ENCODE results near the gene PHF1.
"Not testable (repeated sequence)": the region's sequence is repeated elsewhere in the genome, so short reads cannot be mapped to it uniquely, and the experiment has no call there.

PHF1 gene

DNA sequence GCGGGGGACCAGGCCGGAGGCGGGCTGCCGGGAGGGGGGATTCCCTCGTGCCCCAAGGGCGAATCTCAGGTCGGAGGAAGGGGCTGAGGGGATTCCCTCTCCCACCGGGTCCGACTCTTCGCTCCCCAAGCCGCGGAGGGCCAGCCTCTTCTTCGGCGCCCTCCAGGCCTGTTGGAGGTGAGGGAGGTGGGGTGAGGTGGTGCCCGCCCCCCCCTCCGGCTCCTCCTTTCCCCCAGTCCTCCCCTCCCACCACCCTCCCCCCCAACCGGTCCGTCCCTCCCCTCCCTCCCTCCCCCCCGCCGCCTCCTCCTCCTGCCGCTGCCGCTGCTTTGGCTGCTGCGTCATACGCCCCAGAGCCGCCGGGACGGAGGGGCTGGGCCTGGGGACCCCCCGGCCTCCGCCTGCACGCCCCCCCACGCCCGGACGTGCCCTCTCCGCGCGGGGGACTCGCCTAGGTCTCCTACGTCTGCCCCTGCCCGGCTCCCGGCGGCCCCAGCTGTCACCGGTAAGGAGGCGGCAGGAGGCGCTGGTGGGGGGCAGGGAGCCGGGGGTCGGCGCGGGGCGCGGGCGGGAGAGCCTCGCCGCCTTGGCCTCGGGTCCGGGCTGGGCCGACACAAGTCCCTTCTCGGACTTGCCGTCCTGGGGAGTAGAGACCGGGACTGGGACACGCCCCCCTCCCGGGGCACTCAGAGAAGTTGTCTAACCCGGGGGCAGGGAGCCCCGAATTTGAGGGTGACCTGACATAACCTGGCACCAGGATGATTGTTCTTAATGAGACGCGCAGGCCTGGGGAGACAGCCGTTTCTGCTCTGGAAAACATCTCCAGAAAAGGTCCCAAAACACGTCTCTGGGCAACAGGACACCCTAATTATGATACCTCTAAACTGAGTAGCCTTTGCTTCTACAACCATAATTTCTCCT lies at the start of gene PHF1:
TSS of gene PHF1 (plus strand) at position 304 of the 921 bp plus-strand sequence. CDS start 1,250 bp downstream, outside the sequence.
- H3K4me1 ChIP-seq (ENCODE audit: control insufficient read depth, insufficient read depth, low read length), result peaks cover 3% of the 10 kb centered on the region
- peak within 1 kb of the TSS; percentile 95 for H3K27ac ChIP-seq (ENCODE audit: low read depth, low read length)
- H3K27me3 ChIP-seq (ENCODE audit: control insufficient read depth, insufficient read depth, low read length), result no peaks in the 10 kb centered on the region

DNA sequence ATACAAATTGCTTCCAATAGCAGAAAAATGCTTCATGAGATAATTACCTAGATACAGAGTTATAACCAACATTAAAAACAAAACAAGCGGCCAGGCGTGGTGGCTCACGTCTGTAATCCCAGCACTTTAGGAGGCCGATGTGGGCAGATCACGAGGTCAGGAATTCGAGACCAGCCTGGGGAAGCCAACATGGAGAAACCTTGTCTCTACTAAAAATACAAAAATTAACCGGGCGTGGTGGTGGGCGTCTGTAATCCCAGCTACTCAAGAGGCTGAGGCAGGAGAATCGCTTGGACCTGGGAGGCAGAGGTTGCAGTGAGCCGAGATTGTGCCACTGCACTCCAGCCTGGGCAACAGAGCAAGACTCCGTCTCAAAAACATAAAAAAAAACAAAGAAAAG lies 47.3 kb upstream of the PHF1 start:
- not testable (repeated sequence) for H3K27ac ChIP-seq (ENCODE audit: low read depth, low read length); H3K4me1 ChIP-seq (ENCODE audit: control insufficient read depth, insufficient read depth, low read length); H3K27me3 ChIP-seq (ENCODE audit: control insufficient read depth, insufficient read depth, low read length); H3K9ac ChIP-seq (ENCODE audit: low read length); H3K36me3 ChIP-seq (ENCODE audit: control insufficient read depth, insufficient read depth, low read length); H3K4me3 ChIP-seq (ENCODE audit: low read length)

More for the DNA sequence above, at the start of gene PHF1:
- peak within 1 kb of the TSS; percentile 80 for H3K4me3 ChIP-seq (ENCODE audit: low read length)
- peaks cover 22% of the 10 kb centered on the region for H3K36me3 ChIP-seq (ENCODE audit: control insufficient read depth, insufficient read depth, low read length)
- H3K9ac ChIP-seq (ENCODE audit: low read length), result peak within 1 kb of the TSS; percentile 68

DNA sequence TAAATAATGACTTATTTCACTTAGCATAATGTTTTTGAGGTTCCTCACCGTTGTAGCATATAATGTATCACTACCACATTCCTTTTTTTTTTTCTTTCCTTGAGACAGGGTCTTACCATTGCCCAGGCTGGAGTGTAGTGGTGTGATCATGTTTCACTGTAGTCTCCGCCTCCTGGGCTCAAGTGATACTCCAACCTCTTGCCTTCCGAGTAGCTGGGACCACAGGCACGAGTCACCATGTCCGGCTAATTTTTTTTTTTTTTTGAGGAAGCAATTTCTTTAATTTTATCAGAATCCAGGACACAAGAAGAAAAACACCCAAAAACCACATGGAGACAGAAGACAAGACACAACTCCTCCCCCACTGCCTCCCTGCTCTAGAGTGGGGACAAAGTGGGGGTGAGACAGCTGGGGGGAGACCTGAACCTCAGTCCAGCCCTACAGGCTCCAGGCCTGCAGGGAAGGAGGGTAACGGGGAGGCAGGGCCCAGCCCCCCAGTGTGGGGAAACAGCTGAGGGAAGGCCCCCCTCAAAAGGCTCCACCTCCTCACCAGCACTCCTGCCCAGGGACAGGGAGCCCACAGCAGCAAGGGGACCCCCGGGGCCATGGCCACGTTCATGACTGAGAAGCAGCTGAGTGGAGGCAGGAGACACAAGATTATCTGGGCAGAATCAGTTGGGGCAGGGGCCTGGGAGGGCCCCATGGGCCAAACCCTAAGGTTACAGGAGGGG lies 46.2 kb upstream of the PHF1 start:
- not testable (repeated sequence) for H3K27ac ChIP-seq (ENCODE audit: low read depth, low read length)

GRCh38 chr6:33365206-33365971 lies 45.4 kb upstream of the PHF1 start:
- H3K4me1 ChIP-seq (ENCODE audit: control insufficient read depth, insufficient read depth, low read length); H3K4me3 ChIP-seq (ENCODE audit: low read length); H3K9ac ChIP-seq (ENCODE audit: low read length); H3K27me3 ChIP-seq (ENCODE audit: control insufficient read depth, insufficient read depth, low read length); H3K27ac ChIP-seq (ENCODE audit: low read depth, low read length); H3K36me3 ChIP-seq (ENCODE audit: control insufficient read depth, insufficient read depth, low read length): not testable (repeated sequence)

More for the DNA sequence above, 46.2 kb upstream of the PHF1 start:
- H3K9ac ChIP-seq (ENCODE audit: low read length); H3K36me3 ChIP-seq (ENCODE audit: control insufficient read depth, insufficient read depth, low read length); H3K27me3 ChIP-seq (ENCODE audit: control insufficient read depth, insufficient read depth, low read length); H3K4me3 ChIP-seq (ENCODE audit: low read length); H3K4me1 ChIP-seq (ENCODE audit: control insufficient read depth, insufficient read depth, low read length): not testable (repeated sequence)

- Histone ChIP-seq H3K4me1 (ENCODE audit: control insufficient read depth, insufficient read depth, low read length) (no peaks in the 10 kb centered on the region), H3K27ac (ENCODE audit: low read depth, low read length) (no peak overlapping the region), H3K9ac (ENCODE audit: low read length) (no peak overlapping the region), H3K27me3 (ENCODE audit: control insufficient read depth, insufficient read depth, low read length) (no peaks in the 10 kb centered on the region), H3K4me3 (ENCODE audit: low read length) (no peak overlapping the region), H3K36me3 (ENCODE audit: control insufficient read depth, insufficient read depth, low read length) (no peaks in the 10 kb centered on the region)
Measured at GRCh38 chr6:33367009-33367714, 43.7 kb upstream of the PHF1 start.

- H3K36me3 ChIP-seq (ENCODE audit: control insufficient read depth, insufficient read depth, low read length); H3K9ac ChIP-seq (ENCODE audit: low read length); H3K27me3 ChIP-seq (ENCODE audit: control insufficient read depth, insufficient read depth, low read length); H3K4me1 ChIP-seq (ENCODE audit: control insufficient read depth, insufficient read depth, low read length); H3K27ac ChIP-seq (ENCODE audit: low read depth, low read length); H3K4me3 ChIP-seq (ENCODE audit: low read length): not testable (repeated sequence)
Measured at GRCh38 chr6:33367715-33368025, 43.1 kb upstream of the PHF1 start.

DNA sequence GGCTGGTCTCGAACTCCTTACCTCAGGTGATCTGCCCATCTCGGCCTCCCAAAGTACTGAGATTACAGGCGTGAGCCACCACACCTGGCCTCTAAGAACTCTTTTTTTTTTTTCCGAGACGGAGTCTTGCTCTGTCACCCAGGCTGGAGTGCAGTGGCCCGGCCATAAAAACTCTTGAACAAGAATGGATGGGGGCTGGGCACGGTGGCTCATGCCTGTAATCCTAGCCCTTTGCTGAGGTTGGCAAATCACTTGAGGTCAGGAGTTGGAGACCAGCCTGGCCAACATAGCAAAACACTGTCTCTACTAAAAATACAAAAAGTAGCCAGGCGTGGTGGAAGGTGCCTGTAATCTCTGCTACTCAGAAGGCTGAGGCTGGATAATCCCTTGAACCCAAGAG lies 38.9 kb upstream of the PHF1 start:
- H3K27ac ChIP-seq (ENCODE audit: low read depth, low read length); H3K4me3 ChIP-seq (ENCODE audit: low read length); H3K36me3 ChIP-seq (ENCODE audit: control insufficient read depth, insufficient read depth, low read length); H3K4me1 ChIP-seq (ENCODE audit: control insufficient read depth, insufficient read depth, low read length); H3K9ac ChIP-seq (ENCODE audit: low read length); H3K27me3 ChIP-seq (ENCODE audit: control insufficient read depth, insufficient read depth, low read length): not testable (repeated sequence)

GRCh38 chr6:33372526-33373123 lies 38.2 kb upstream of the PHF1 start:
- H3K4me3 ChIP-seq (ENCODE audit: low read length), result no peak overlapping the region
- no peaks in the 10 kb centered on the region for H3K27me3 ChIP-seq (ENCODE audit: control insufficient read depth, insufficient read depth, low read length)
- no peaks in the 10 kb centered on the region for H3K36me3 ChIP-seq (ENCODE audit: control insufficient read depth, insufficient read depth, low read length)
- no peak overlapping the region for H3K27ac ChIP-seq (ENCODE audit: low read depth, low read length)
- no peak overlapping the region for H3K9ac ChIP-seq (ENCODE audit: low read length)
- peaks cover 9% of the 10 kb centered on the region for H3K4me1 ChIP-seq (ENCODE audit: control insufficient read depth, insufficient read depth, low read length)

- no peaks in the 10 kb centered on the region for H3K36me3 ChIP-seq (ENCODE audit: control insufficient read depth, insufficient read depth, low read length)
- no peaks in the 10 kb centered on the region for H3K27me3 ChIP-seq (ENCODE audit: control insufficient read depth, insufficient read depth, low read length)
- H3K27ac ChIP-seq (ENCODE audit: low read depth, low read length), result peak overlapping the region; percentile 55
- H3K9ac ChIP-seq (ENCODE audit: low read length), result no peak overlapping the region
- H3K4me3 ChIP-seq (ENCODE audit: low read length), result no peak overlapping the region
- H3K4me1 ChIP-seq (ENCODE audit: control insufficient read depth, insufficient read depth, low read length), result peaks cover 9% of the 10 kb centered on the region
Measured at GRCh38 chr6:33373960-33374910, 36.6 kb upstream of the PHF1 start.

GRCh38 chr6:33375143-33375671 lies 35.6 kb upstream of the PHF1 start:
- no peaks in the 10 kb centered on the region for H3K36me3 ChIP-seq (ENCODE audit: control insufficient read depth, insufficient read depth, low read length)
- H3K4me1 ChIP-seq (ENCODE audit: control insufficient read depth, insufficient read depth, low read length), result peaks cover 9% of the 10 kb centered on the region
- peak overlapping the region; percentile 55 for H3K27ac ChIP-seq (ENCODE audit: low read depth, low read length)
- no peaks in the 10 kb centered on the region for H3K27me3 ChIP-seq (ENCODE audit: control insufficient read depth, insufficient read depth, low read length)
- H3K4me3 ChIP-seq (ENCODE audit: low read length), result peak overlapping the region; percentile 15
- no peak overlapping the region for H3K9ac ChIP-seq (ENCODE audit: low read length)

DNA sequence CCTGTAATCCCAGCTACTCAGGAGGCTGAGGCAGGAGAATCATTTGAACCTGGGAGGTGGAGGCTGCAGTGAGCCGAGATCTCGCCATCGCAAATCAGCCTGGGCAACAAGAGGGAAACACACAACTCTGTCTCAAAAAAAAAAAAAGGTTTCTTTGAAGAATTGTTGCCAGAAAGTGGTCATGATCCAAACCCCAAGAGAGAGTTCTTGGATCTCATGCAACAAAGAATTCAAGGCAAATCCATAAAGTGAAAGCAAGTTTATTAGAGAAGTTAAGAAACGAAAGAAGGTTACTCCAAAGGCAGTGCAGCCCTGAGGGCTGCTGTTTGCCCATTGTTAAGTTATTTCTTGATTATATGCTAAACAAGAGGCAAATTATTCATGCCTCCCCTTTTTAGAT lies 33.6 kb upstream of the PHF1 start:
- H3K4me3 ChIP-seq (ENCODE audit: low read length), result no peak overlapping the region
- no peak overlapping the region for H3K27ac ChIP-seq (ENCODE audit: low read depth, low read length)
- no peak overlapping the region for H3K9ac ChIP-seq (ENCODE audit: low read length)

More for the DNA sequence above, 33.6 kb upstream of the PHF1 start:
- Histone ChIP-seq H3K27me3 (ENCODE audit: control insufficient read depth, insufficient read depth, low read length) (no peaks in the 10 kb centered on the region), H3K4me1 (ENCODE audit: control insufficient read depth, insufficient read depth, low read length) (peaks cover 9% of the 10 kb centered on the region), H3K36me3 (ENCODE audit: control insufficient read depth, insufficient read depth, low read length) (no peaks in the 10 kb centered on the region)
